Measurements from ENCODE around the gene CHGA.
A peak's percentile ranks its signal among the peaks of the same experiment; 100 is the strongest.

CHGA gene

GRCh38 chr14:92944976-92945375 is 22.0 kb downstream of the CHGA start:
- no peak for DNase-seq (ENCODE audit: low read depth)

- no peak for DNase-seq (ENCODE audit: low read depth)
These were observed 22.6 kb downstream of the CHGA start for GRCh38 chr14:92945544-92945943.

DNA sequence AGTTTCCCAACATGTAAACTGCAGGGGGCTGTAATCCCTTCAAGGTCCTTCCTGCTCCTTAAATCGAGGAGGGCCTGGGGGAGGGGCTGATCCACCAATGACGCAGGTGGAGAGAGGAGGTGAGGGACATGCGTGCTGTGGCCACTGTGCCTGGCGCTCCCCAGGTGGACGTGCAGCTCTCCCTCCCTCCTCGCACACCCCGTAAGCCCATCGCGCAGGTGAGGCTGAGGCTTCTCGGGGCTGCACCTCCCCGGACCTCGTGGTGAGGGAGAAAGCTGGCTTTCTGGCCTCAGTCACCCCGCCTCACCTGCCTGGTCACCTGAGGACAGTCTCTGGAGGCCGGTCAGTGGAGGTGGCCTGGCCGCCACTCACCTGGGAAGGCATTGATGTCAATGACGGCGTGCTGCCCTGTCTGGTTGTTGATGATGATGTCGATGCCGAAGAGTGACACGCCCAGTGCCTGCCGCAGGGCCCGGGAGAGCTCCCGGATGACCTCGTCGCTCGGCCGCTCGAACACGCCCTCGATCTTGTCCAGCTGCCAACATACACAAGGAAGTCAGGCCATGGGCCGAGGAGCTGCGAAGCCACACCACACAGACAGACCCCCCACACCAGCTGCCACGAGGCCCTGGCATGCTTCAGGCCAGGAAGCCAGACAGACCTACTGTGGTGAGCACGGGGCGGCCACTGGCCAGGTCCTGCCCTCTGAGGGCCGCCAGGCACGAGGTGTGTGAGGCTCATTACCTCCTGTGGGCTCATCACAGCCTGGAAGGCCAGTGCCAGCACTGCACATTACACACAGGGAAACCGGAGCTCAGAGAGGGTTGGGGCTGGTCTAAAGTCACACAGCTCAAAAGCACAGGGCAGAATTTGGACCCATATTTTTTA is 23.3 kb downstream of the CHGA start:
- peak; percentile 69 for DNase-seq (ENCODE audit: low read depth)

DNA sequence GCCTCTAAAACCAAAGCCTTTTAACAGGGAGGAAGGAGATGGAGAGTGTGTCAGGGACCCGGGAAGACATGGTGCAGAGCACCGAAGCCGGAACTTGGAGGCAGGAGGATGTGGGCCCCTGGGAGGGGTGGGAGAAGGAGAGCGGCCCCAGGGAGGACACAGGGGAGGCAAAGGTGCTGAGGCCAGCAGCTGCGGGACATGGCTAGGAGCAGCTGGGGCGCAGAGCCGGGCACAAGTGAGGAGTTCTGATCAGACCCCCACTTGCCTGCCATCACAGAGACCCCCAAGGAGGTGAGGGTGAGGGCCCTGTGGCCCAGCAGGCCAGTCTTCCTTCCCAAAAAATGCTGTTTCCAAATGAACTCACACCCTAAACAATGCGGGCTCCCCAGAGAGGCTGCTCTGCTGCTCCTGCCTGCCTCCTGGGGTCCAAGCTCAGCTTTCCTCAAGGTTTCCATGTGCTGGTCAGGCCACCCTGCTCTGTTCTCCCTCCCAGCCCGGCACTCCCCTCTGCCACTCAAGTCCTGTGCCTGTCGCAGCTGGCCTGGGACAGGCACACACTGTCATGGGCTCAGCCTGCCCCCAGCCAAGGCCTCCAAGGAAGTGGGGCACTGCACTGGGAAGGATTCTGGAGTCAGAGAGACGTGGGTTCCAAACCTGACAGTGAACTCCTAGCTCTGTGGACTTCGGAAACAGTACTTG is 24.0 kb downstream of the CHGA start:
- DNase-seq (ENCODE audit: low read depth), result no peak

DNA sequence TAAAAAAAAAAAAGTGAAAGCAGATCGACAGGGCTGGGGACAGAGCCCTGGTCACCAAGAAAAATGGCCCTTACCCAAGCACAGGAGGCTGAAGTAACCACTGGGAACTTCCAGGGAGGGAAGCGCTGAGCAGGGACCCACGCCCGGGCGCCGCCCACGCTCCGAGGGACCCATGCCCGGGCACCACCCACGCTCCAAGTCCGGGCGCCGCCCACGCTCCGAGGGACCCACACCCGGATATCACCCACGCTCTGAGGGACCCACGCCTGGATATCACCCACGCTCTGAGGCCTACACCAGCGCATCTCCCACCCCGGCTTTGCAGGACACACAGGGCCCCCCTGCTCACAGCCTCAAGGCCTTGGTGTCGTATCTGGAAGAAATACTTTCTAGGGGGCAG is 25.7 kb downstream of the CHGA start:
- DNase-seq (ENCODE audit: low read depth), result no peak

- DNase-seq (ENCODE audit: low read depth), result no peak
These were observed 26.7 kb downstream of the CHGA start for GRCh38 chr14:92949496-92950192.

DNA sequence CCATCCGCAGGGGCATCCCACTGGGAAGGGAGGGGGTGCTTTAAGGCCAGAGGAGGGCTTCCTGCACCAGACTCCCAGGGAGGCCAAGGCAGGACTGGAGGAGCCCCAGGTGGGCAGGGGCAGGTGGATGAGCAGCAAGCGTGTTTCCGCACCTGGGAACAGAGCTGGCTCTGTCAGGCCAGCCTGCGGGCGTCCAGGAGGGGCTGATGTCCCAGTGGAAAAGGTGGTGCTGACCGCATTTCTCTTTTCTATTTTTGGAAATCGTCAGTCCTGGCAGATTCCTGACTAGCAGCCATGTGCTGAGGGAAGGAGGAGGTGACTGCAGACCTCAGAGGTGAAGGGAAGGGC is 27.2 kb downstream of the CHGA start:
- no peak for DNase-seq (ENCODE audit: low read depth)

DNA sequence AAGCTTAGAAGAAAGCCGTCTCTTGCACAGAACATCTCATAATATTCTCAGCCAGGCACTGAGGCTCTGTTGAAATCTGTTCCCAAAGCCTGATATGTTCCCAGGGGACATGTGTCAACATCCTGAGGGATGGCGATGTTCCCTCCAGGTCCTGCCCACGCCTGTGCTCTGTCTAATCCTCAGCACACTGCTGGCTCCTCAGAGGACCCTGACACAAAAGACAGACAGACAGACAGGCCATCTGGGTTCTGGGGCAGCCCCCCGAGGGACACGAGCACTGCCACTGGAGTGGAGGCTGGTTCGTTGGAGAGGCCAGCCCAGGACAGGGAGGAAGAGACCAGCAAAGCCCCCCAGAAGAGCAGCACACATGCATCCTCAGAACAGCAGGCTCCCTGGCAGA is 27.8 kb downstream of the CHGA start:
- no peak for DNase-seq (ENCODE audit: low read depth)

DNA sequence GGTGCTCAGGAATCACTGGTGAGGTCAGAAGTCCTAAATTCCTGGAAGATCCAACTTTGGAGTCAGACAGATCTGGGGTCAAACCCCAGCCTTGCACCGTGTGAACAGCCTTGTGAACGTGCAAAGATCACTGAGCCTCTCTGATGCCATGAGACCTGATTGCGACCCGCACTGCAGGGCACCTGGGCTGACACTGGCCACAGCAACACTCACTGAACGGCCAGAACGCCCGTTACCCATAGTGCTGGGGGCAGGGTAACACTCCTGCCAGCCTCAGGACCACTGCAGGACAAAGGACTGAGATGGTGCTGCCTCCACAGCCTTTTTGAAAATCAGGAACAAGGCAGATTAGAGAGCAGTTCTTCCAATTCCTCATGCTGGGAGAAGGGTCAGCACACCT is 28.3 kb downstream of the CHGA start:
- DNase-seq (ENCODE audit: low read depth), result no peak

DNA sequence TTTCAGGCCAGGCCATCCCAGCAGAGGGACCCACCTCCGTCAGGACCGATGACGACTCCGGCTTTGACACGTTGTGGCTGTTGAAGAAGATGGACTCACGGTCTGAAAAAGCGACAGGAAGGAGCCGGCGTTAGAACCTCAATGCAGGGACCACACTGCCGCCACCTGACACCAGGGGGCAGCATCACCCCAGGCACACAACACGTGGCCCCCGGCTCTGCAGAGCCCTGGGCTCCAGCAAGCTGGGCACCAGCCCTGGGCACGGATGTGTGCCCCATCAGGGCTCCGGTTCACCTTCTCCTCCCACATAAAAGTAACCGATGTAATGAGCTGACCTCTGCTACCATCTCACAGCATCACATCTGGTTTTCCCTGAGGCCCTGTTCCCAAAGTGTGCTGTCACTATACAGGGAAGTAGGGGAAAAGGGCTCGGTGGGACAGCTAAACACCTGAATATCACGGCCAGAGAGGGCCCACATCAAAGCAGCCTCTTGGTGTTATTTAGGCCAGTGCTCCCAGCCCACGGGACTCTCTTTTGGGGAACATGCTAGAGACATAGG is 29.0 kb downstream of the CHGA start:
- DNase-seq (ENCODE audit: low read depth), result peak; percentile 49

DNA sequence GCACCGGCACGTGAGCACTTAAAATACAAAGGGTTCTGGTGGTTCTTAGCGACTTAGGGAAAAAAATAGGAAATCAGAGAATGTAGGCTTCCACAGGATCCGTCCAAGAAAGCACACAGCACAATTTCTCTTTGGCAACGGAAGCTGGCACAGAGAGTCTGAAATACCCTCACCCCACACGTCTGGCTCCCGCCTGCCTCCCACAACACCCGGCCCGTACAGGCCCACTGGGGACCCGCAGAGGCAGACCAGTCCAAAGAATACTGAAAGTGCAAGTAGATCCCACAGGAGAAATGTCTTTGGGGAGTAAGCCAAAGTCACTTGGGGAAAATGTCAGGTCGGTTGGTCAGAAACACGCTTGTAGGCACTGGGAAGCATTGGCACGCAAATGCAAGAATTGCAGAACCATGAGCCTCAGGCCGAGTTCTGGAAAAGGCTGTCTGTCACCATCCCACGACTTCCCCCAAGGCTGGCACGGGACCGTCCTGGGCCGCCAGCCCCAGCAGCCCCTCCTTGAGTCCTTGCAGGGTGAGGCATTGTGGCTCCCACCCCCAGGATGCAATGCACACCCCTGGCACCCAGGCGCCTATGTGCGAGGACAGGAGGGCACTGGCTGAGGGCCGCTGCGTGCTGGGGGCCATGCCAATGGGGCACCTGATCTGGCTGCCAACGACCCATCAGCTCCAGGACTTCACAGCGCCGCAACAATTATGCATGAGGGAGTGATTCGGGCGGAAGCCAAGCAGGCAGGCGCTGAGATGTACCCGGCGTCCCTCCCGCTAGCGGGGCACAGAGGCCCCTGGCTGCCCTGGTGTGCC is 29.7 kb downstream of the CHGA start:
- DNase-seq (ENCODE audit: low read depth), result no peak

DNA sequence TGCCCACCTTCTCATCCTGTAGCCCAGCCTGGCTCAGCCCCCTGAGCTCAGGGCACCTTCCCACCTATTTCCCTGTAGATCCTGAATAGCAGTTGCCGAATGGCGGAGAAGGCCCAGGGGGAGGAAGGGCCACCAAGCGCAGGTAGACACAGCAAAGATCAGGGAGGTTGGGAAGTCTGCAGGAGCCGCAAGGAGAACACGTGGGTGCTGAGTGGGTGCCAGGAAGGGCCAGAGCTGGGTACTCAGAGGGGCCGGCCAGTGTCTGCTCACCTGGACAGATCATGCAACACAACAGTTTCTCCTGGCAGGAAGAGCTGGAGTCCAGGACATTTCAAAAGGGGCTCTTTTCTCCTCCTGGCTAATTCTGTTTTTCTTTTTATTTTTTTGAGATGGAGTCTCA is 30.6 kb downstream of the CHGA start:
- DNase-seq (ENCODE audit: low read depth), result no peak

GRCh38 chr14:92954933-92955332 is 32.0 kb downstream of the CHGA start:
- no peak for DNase-seq (ENCODE audit: low read depth)

- DNase-seq (ENCODE audit: low read depth), result no peak
These were observed 32.4 kb downstream of the CHGA start for GRCh38 chr14:92955381-92955780.

DNA sequence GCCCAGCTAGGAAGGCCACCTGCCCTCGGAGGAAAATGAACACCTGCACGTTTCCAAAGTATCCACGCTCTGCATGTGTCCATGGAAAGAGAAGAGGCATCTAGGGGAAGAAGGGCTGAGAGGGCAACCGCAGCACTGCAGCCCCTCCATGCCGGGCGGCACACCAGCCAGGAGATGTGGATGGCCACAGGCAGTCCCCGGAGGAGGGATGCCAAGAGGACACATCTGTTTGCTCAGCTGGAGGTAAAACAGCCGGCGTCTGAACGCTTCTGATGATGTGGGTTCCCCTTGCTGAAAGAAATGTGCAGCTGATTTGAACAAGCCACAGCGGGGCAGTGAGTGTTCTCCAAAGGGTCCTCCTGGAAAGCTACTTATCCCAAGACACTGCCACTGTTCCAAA is 34.0 kb downstream of the CHGA start:
- no peak for DNase-seq (ENCODE audit: low read depth)

DNA sequence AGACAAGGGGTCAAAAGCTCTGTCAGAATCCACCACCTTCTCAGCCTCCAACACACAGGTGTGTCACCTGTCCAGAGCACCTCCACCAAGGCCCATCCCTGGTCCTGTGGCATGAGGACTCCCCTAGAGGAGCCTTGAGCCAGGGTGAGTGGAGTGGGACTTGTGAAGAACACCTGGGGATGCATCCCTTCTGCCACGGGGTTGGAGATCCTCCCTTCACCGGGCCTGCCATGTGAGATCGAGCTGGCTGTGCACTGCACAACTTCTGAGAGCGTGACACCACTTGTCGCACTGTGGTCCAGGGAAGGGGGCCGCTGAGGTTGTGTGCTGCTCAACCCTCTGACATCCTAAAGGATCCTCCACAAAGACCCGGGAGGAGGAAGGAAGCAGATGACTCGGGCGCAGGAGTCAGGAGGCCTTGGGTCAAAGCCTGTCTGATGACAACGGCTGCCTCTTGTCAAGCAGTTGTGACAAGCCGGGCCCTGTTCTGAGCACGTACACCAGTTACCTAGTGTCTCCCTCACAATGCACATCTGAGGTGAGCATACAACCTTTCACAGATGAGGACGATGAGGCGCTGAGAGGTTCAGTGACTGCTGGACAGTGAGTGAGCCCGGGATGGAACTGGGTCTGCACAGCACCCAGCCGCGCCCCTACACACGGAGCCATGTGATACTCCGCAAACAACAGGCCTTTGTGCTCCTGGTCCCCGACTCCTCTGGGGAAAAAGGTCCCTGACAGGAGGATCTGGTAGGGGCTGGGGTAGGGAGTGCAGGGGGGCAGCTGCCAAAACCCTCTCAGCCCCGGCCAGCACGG is 35.6 kb downstream of the CHGA start:
- no peak for DNase-seq (ENCODE audit: low read depth)

- no peak for DNase-seq (ENCODE audit: low read depth)
These were observed 36.2 kb downstream of the CHGA start for GRCh38 chr14:92959189-92959531.

GRCh38 chr14:92959761-92960680 is 37.1 kb downstream of the CHGA start:
- no peak for DNase-seq (ENCODE audit: low read depth)

- DNase-seq (ENCODE audit: low read depth), result peak; percentile 44
These were observed 38.0 kb downstream of the CHGA start for GRCh38 chr14:92960706-92961566.

Data from iris pigment epithelial cell (primary cell).